ENCODE results near the gene RECK. TPM values are rescaled to one million over a fixed set of nuclear protein-coding genes. Genes with fewer than 3 reads are reported as not detected.

RECK gene
- total RNA-seq, 8 experiments from 2014 or later = 3.9 to 42.2 (median 8.0) TPM

- H3K4me3 ChIP-seq = no peak overlapping the region
- in situ Hi-C loops (cut with MboI; ENCODE audit: low pct_unique_long_range_greater_than_20kb in 2 of 9, low sequenced_read_pairs in 9 of 9, unreplicated experiment in 9 of 9) = loop anchor here in 1 of 9 experiments (25.0 kb wide), 1 partner anchor 100 kb away; the partner anchor contains the start of gene GNE
- H3K4me1 ChIP-seq (replicated peaks in 1 of 2) = peaks cover 10 to 19% of the 10 kb centered on the region in 2 donors
- 70 to 100% (median 88%) methylated on average over 1 to 9 of the region's 17 CpGs for WGBS, 10 experiments
- no peak overlapping the region for H3K27ac ChIP-seq
- no peak for ATAC-seq (replicated peaks in 6 of 8)
Observed at GRCh38 chr9:36162211-36162738, 125.6 kb downstream of the RECK start.

- ATAC-seq (replicated peaks in 6 of 8) = peak; percentile 41 to 95 (median 93)
- in situ Hi-C loops (cut with MboI; ENCODE audit: low pct_unique_long_range_greater_than_20kb in 2 of 9, low sequenced_read_pairs in 9 of 9, unreplicated experiment in 9 of 9) = loop anchor here in 1 of 9 experiments (25.0 kb wide), 1 partner anchor 99 kb away; the partner anchor contains the start of gene GNE
- Histone ChIP-seq H3K27ac (peak overlapping the region in 1 of 2 donors; percentile 80), H3K4me1 (replicated peaks in 1 of 2) (peaks cover 10 to 19% of the 10 kb centered on the region in 2 donors), H3K4me3 (no peak overlapping the region)
- WGBS, 10 experiments = 0 to 60% (median 19%) methylated on average over 1 to 2 of the region's 9 CpGs; no CpG with 5 or more reads in 3 of the 10 experiments
Observed at GRCh38 chr9:36163049-36163785, 126.5 kb downstream of the RECK start.

- WGBS, 10 experiments = 4 to 90% (median 63%) methylated on average over 1 to 4 of the region's 4 CpGs; no CpG with 5 or more reads in 3 of the 10 experiments
- peak in 1 of 8 experiments; percentile 4 for ATAC-seq (replicated peaks in 6 of 8)
- in situ Hi-C loops (cut with MboI; ENCODE audit: low pct_unique_long_range_greater_than_20kb in 2 of 9, low sequenced_read_pairs in 9 of 9, unreplicated experiment in 9 of 9) = loop anchor here in 1 of 9 experiments (25.0 kb wide), 1 partner anchor 99 kb away; the partner anchor contains the start of gene GNE
- Histone ChIP-seq H3K4me1 (replicated peaks in 1 of 2) (peaks cover 10 to 19% of the 10 kb centered on the region in 2 donors), H3K4me3 (no peak overlapping the region), H3K27ac (peak overlapping the region in 1 of 2 donors; percentile 80)
Observed at GRCh38 chr9:36163786-36164170, 127.1 kb downstream of the RECK start.

- 29 to 86% (median 82%) methylated on average over 1 to 4 of the region's 6 CpGs; no CpG with 5 or more reads in 3 of the 10 experiments for WGBS, 10 experiments
- no peak for ATAC-seq (replicated peaks in 6 of 8)
- no peak overlapping the region for H3K27ac ChIP-seq
- H3K4me3 ChIP-seq = no peak overlapping the region
- H3K4me1 ChIP-seq (replicated peaks in 1 of 2) = peaks cover 10 to 19% of the 10 kb centered on the region in 2 donors
- in situ Hi-C loops (cut with MboI; ENCODE audit: low pct_unique_long_range_greater_than_20kb in 2 of 9, low sequenced_read_pairs in 9 of 9, unreplicated experiment in 9 of 9) = loop anchor here in 1 of 9 experiments (25.0 kb wide), 1 partner anchor 98 kb away; the partner anchor contains the start of gene GNE
Observed at GRCh38 chr9:36164372-36164771, 127.7 kb downstream of the RECK start.

- in situ Hi-C loops (cut with MboI; ENCODE audit: low pct_unique_long_range_greater_than_20kb in 2 of 9, low sequenced_read_pairs in 9 of 9, unreplicated experiment in 9 of 9) = loop anchor here in 1 of 9 experiments (25.0 kb wide), 1 partner anchor 97 kb away; the partner anchor contains the start of gene GNE
- Histone ChIP-seq H3K27ac (no peak overlapping the region), H3K4me3 (no peak overlapping the region), H3K4me1 (replicated peaks in 1 of 2) (peaks cover 10 to 19% of the 10 kb centered on the region in 2 donors)
- WGBS, 10 experiments = 33 to 80% (median 40%) methylated on average over 1 to 2 of the region's 3 CpGs; no CpG with 5 or more reads in 7 of the 10 experiments
- no peak for ATAC-seq (replicated peaks in 6 of 8)
Observed at GRCh38 chr9:36164989-36165388, 128.3 kb downstream of the RECK start.

- ATAC-seq (replicated peaks in 6 of 8) = peak in 2 of 8 experiments; percentile 8 to 20
- Histone ChIP-seq H3K4me3 (no peak overlapping the region), H3K27ac (no peak overlapping the region), H3K4me1 (replicated peaks in 1 of 2) (peaks cover 10 to 19% of the 10 kb centered on the region in 2 donors)
- WGBS, 10 experiments = 11 to 100% (median 73%) methylated on average over 1 to 8 of the region's 12 CpGs; no CpG with 5 or more reads in 1 of the 10 experiments
- in situ Hi-C loops (cut with MboI; ENCODE audit: low pct_unique_long_range_greater_than_20kb in 2 of 9, low sequenced_read_pairs in 9 of 9, unreplicated experiment in 9 of 9) = loop anchor here in 1 of 9 experiments (25.0 kb wide), 1 partner anchor 97 kb away; the partner anchor contains the start of gene GNE
Observed at GRCh38 chr9:36165826-36166167, 129.1 kb downstream of the RECK start.

- Histone ChIP-seq H3K27ac (no peak overlapping the region), H3K4me1 (replicated peaks in 1 of 2) (peaks cover 10 to 19% of the 10 kb centered on the region in 2 donors), H3K4me3 (peak overlapping the region; percentile 6 to 24 (median 18))
- peak; percentile 26 to 98 (median 72) for ATAC-seq (replicated peaks in 6 of 8)
- in situ Hi-C loops (cut with MboI; ENCODE audit: low pct_unique_long_range_greater_than_20kb in 2 of 9, low sequenced_read_pairs in 9 of 9, unreplicated experiment in 9 of 9) = loop anchor here in 1 of 9 experiments (25.0 kb wide), 1 partner anchor 96 kb away; the partner anchor contains the start of gene GNE
- 0 to 40% (median 0%) methylated on average over 2 to 11 of the region's 58 CpGs; no CpG with 5 or more reads in 7 of the 10 experiments for WGBS, 10 experiments
Observed at GRCh38 chr9:36166168-36166927, 129.6 kb downstream of the RECK start.

GRCh38 chr9:36169166-36169565, 132.5 kb downstream of the RECK start, which contains the start of gene CCIN:
TSS of gene CCIN (plus strand) at chr9:36169388. CDS start at chr9:36169503, 115 bp downstream.
- in situ Hi-C loops (cut with MboI; ENCODE audit: low pct_unique_long_range_greater_than_20kb in 2 of 9, low sequenced_read_pairs in 9 of 9, unreplicated experiment in 9 of 9) = loop anchor here in 1 of 9 experiments (25.0 kb wide), 1 partner anchor 93 kb away; the partner anchor contains the start of gene GNE

GRCh38 chr9:36169708-36170107, 133.0 kb downstream of the RECK start:
- ATAC-seq (replicated peaks in 6 of 8) = no peak
- 85 to 100% (median 94%) methylated on average over 1 to 14 of the region's 17 CpGs; no CpG with 5 or more reads in 1 of the 10 experiments for WGBS, 10 experiments
- no peaks in the 10 kb centered on the region for H3K4me1 ChIP-seq (replicated peaks in 1 of 2)
- no peak overlapping the region for H3K27ac ChIP-seq
- no peak overlapping the region for H3K4me3 ChIP-seq
- in situ Hi-C loops (cut with MboI; ENCODE audit: low pct_unique_long_range_greater_than_20kb in 2 of 9, low sequenced_read_pairs in 9 of 9, unreplicated experiment in 9 of 9) = loop anchor here in 1 of 9 experiments (25.0 kb wide), 1 partner anchor 93 kb away; the partner anchor contains the start of gene GNE

More at GRCh38 chr9:36169166-36169565, 132.5 kb downstream of the RECK start, which contains the start of gene CCIN:
- Histone ChIP-seq H3K4me3 (no peak within 1 kb of the TSS), H3K27ac (no peak within 1 kb of the TSS), H3K4me1 (replicated peaks in 1 of 2) (no peaks in the 10 kb centered on the region)
- peak in 5 of 8 experiments; percentile 67 to 80 (median 71) for ATAC-seq (replicated peaks in 6 of 8)
- 80 to 100% (median 100%) methylated on average over 1 to 5 of the region's 6 CpGs; no CpG with 5 or more reads in 4 of the 10 experiments for WGBS, 10 experiments

- no peak overlapping the region for H3K27ac ChIP-seq
- no peak overlapping the region for H3K4me3 ChIP-seq
- WGBS, 10 experiments = 83 to 100% (median 94%) methylated on average over 1 to 7 of the region's 13 CpGs; no CpG with 5 or more reads in 7 of the 10 experiments
- no peaks in the 10 kb centered on the region for H3K4me1 ChIP-seq (replicated peaks in 1 of 2)
- in situ Hi-C loops (cut with MboI; ENCODE audit: low pct_unique_long_range_greater_than_20kb in 2 of 9, low sequenced_read_pairs in 9 of 9, unreplicated experiment in 9 of 9) = loop anchor here in 1 of 9 experiments (25.0 kb wide), 1 partner anchor 92 kb away; the partner anchor contains the start of gene GNE
- ATAC-seq (replicated peaks in 6 of 8) = no peak
Observed at GRCh38 chr9:36170531-36170930, 133.8 kb downstream of the RECK start.

GRCh38 chr9:36173861-36174260, 137.1 kb downstream of the RECK start:
- ATAC-seq (replicated peaks in 6 of 8) = no peak
- H3K27ac ChIP-seq = no peak overlapping the region
- in situ Hi-C loops (cut with MboI; ENCODE audit: low pct_unique_long_range_greater_than_20kb in 2 of 9, low sequenced_read_pairs in 9 of 9, unreplicated experiment in 9 of 9) = loop anchor here in 1 of 9 experiments (25.0 kb wide), 1 partner anchor 88 kb away; the partner anchor contains the start of gene GNE
- H3K4me3 ChIP-seq = no peak overlapping the region
- 60 to 100% methylated on average over 1 of the region's 2 CpGs; no CpG with 5 or more reads in 8 of the 10 experiments for WGBS, 10 experiments
- H3K4me1 ChIP-seq (replicated peaks in 1 of 2) = no peaks in the 10 kb centered on the region

Measured in motor neuron (in vitro differentiated cells).